Stimulated activated naive CD8-positive, alpha-beta T cell treated with anti-CD3 and anti-CD28 coated beads, Interleukin-15, Interleukin-2, amounts not matched to agents 100 ng/mL and 50 ng/mL, for 24 hours (primary cell): ENCODE measurements around the gene CTDSP2.

ENCODE experiments used
- H3K27ac Mint-ChIP-seq: one replicate; pipeline ENCODE4 v1.8.0; 2021; ENCODE audit warnings: mild to moderate bottlenecking, mixed read lengths
- H3K27me3 Mint-ChIP-seq: one replicate; pipeline ENCODE4 v1.8.0; 2021; ENCODE audit warnings: mixed read lengths
- H3K36me3 Mint-ChIP-seq: one replicate; pipeline ENCODE4 v1.8.0; 2021; ENCODE audit warnings: low read depth, mixed read lengths
- H3K4me1 Mint-ChIP-seq: one replicate; pipeline ENCODE4 v1.8.0; 2021; ENCODE audit warnings: low read depth, mixed read lengths
- H3K4me3 Mint-ChIP-seq: one replicate; pipeline ENCODE4 v1.8.0; 2021; ENCODE audit warnings: mild to moderate bottlenecking, mixed read lengths
- H3K9me3 Mint-ChIP-seq: one replicate; pipeline ENCODE4 v1.8.0; 2021; ENCODE audit warnings: mixed read lengths

The CTDSP2 gene

GRCh38 chr12:57836442-57837375, 9.8 kb downstream of the CTDSP2 start:
- H3K27ac Mint-ChIP-seq, result peak overlapping the region; percentile 88
- no peaks in the 10 kb centered on the region for H3K27me3 Mint-ChIP-seq
- peaks cover 99% of the 10 kb centered on the region for H3K4me1 Mint-ChIP-seq
- no peaks in the 10 kb centered on the region for H3K36me3 Mint-ChIP-seq
- peak overlapping the region; percentile 69 for H3K4me3 Mint-ChIP-seq
- H3K9me3 Mint-ChIP-seq, result no peaks in the 10 kb centered on the region

GRCh38 chr12:57835366-57836288, 10.9 kb downstream of the CTDSP2 start:
- Mint-ChIP-seq H3K9me3 (no peaks in the 10 kb centered on the region), H3K4me1 (peaks cover 95% of the 10 kb centered on the region), H3K27me3 (no peaks in the 10 kb centered on the region), H3K4me3 (peak overlapping the region; percentile 69), H3K36me3 (no peaks in the 10 kb centered on the region), H3K27ac (peak overlapping the region; percentile 88)

DNA sequence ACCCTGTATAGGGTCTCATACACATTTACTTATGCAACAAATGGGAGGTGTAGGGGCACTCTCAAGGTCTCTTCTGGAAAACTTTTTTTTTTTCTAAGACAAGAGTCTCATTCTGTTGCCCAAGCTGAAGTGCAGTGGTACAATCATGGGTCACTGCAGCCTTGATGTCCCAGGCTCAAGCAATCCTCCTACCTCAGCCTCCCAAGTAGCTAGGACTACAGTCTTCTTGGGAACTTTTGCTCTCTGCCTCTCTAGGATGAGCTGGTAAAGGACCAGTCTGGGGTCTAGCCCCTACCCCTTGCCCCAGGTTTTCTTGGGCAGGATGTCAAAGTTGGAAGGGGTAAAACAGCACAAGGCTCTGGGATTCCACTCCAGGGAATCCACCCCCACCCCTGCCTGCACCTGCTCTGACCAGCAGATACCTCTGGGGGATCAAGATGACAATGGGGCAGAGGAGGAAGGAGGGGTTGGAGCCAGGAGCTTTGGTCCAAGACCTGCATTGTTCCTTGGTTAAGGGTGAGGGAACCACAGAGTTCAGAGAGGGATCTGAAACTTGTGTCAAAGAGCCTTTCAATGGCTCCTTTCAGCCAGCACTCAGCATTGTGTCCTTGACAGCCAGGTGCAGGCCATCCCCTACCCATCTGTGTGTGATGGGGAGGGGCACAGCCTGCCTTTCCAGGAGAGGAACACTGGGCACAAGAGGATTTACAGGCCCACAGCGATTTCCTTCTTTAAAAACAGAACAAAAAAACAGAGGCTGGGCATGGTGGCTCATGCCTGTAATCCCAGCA, 12.2 kb downstream of the CTDSP2 start:
- no peaks in the 10 kb centered on the region for H3K36me3 Mint-ChIP-seq
- H3K27me3 Mint-ChIP-seq, result no peaks in the 10 kb centered on the region
- H3K4me1 Mint-ChIP-seq, result peaks cover 86% of the 10 kb centered on the region
- no peak overlapping the region for H3K4me3 Mint-ChIP-seq
- H3K27ac Mint-ChIP-seq, result peak overlapping the region; percentile 72
- H3K9me3 Mint-ChIP-seq, result no peaks in the 10 kb centered on the region

DNA sequence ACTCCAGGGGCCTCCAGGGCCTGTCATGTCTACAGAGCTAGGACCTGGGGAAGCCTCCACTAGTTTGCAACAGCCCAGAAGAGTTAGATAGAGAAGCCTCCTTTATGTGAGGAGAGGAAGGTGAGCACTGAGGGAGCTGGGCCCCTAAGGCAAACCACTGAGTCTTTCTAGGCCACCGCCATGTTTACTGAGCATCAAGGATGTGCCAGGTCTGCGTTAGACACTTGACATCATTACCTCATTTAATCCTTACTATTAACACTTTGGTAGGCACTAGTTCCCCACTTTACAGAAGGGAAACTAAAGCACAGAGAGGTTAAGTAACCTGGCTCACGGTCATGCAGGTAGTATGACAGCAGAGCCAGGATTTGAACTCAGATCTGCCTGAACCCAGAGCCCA, 12.9 kb downstream of the CTDSP2 start:
- Mint-ChIP-seq H3K27me3 (no peaks in the 10 kb centered on the region), H3K4me3 (no peak overlapping the region), H3K36me3 (no peaks in the 10 kb centered on the region), H3K27ac (peak overlapping the region; percentile 81), H3K4me1 (peaks cover 85% of the 10 kb centered on the region), H3K9me3 (no peaks in the 10 kb centered on the region)

DNA sequence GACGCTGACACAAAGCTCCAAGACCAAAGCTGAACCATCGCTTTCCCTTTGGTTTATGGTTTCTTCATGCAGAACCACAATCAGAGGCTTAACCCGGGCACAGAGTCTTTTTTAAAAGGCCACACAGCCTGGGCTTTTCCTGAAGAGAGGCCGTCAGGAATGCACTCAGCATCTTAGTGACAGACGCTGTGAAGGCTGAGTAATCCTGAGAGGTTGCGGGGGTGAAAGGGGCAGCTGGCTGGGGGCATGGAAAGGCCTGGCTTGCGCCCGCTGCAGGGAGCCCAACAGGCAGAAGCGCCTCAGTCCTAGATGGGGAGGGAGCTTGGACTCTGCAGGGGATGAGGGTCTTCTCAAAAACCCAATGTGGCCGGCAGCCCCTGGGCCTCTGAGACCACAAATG, 13.6 kb downstream of the CTDSP2 start:
- Mint-ChIP-seq H3K4me1 (peaks cover 78% of the 10 kb centered on the region), H3K27ac (peak overlapping the region; percentile 21), H3K36me3 (no peaks in the 10 kb centered on the region), H3K9me3 (no peaks in the 10 kb centered on the region), H3K4me3 (peak overlapping the region; percentile 23), H3K27me3 (no peaks in the 10 kb centered on the region)

- H3K27ac Mint-ChIP-seq, result no peak overlapping the region
- no peaks in the 10 kb centered on the region for H3K27me3 Mint-ChIP-seq
- no peaks in the 10 kb centered on the region for H3K9me3 Mint-ChIP-seq
- H3K36me3 Mint-ChIP-seq, result peaks cover 7% of the 10 kb centered on the region
- peaks cover 52% of the 10 kb centered on the region for H3K4me1 Mint-ChIP-seq
- H3K4me3 Mint-ChIP-seq, result no peak overlapping the region
Observed at GRCh38 chr12:57830393-57830792, 16.1 kb downstream of the CTDSP2 start.

DNA sequence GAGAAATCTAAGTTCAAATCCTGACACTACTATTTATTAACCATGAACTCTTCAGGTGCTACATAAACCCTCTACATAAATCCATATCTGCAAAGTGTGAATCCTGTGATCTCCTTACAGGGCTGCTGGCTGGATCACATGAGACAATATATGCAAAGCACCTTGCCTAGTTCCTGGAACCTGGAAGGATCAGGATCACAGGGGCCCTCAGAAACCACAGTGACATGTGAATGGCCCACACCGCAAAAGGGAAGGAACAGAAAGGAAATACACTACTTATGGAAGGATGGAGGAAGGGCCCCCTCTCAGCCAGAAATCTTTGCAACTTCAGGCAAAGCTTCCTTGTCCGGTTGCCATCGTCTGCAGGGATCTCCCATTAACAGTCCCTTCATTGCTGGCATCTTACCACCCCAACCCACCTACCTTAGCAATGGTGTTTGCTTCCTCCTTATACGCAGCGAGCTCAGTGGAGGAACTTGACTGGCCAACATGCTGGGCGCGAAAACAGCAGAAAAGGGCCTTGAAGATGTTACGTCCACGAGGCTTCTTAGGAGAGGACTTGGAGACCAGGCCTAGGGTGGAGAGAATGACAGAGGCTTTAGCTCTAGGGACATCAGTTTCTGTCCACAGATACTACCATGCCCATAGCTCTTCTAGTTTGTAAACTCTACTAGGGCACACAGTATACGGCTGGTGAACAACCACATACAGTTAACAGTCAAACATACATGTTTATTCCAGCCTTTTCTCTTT, 17.3 kb downstream of the CTDSP2 start:
- H3K9me3 Mint-ChIP-seq, result no peaks in the 10 kb centered on the region
- H3K4me3 Mint-ChIP-seq, result no peak overlapping the region
- H3K36me3 Mint-ChIP-seq, result peaks cover 11% of the 10 kb centered on the region
- no peaks in the 10 kb centered on the region for H3K27me3 Mint-ChIP-seq
- peaks cover 40% of the 10 kb centered on the region for H3K4me1 Mint-ChIP-seq
- no peak overlapping the region for H3K27ac Mint-ChIP-seq

DNA sequence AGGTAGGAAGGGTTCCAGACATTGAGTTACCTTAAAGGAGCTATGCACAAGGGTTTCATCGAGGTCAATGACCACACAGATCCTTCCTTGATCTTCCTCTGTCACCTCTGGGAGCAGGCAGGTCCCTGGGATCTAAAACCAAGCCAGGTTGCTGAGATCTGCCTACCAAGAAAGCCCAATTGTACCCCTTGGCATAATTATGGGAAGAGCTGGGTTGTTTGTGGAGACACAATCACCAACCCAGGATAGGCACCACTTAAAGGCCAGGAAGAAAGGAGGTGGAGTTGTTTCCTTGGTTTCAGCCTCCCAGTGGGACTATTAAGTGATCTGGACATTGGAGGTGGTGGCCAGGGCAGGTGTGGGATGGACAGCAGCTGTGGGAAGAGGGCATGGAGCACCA, 19.6 kb downstream of the CTDSP2 start:
- H3K9me3 Mint-ChIP-seq, result no peaks in the 10 kb centered on the region
- no peak overlapping the region for H3K4me3 Mint-ChIP-seq
- H3K36me3 Mint-ChIP-seq, result peaks cover 24% of the 10 kb centered on the region
- peaks cover 19% of the 10 kb centered on the region for H3K4me1 Mint-ChIP-seq
- no peak overlapping the region for H3K27ac Mint-ChIP-seq
- no peaks in the 10 kb centered on the region for H3K27me3 Mint-ChIP-seq

DNA sequence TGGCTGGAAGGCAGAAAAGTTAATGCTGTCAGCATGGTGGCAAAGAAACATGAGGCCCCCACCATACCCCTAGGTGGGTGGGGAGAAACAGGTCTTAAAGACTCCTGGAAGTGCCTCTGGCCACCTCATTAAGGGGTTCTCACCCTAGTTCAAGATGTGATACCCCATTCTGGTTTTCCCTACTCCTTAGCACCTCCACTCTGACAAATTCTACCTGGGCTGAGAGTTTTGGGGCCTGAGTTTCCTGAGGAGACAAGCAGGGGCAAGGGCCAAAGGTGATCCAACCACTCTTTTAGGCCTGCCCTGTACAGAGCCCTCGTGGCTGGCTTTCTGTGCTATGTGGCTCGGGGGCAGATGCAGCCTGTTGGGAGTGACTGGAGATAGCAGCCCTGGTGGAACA, 20.1 kb downstream of the CTDSP2 start:
- Mint-ChIP-seq H3K4me1 (peaks cover 13% of the 10 kb centered on the region), H3K27me3 (no peaks in the 10 kb centered on the region), H3K4me3 (no peak overlapping the region), H3K36me3 (peaks cover 24% of the 10 kb centered on the region), H3K27ac (no peak overlapping the region), H3K9me3 (no peaks in the 10 kb centered on the region)

DNA sequence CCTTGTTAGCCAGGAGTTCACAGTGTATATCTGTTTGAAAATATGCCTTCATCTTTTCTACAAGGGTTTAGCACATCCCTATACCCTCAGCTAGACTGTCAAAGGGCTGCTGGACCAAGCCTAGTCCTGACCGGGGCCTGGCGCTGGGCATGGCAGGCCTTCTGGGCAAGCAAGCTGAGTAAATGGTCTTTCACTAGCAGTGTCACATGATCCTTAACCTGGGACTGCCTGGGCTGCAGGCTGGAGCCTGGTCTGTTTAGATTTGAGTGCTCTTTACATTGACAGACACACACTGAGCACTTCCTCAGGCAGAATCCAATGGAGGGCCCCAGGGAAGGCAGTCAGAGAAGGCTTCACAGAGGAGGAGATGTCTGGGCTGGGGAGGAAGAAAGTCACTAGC, 21.1 kb downstream of the CTDSP2 start:
- Mint-ChIP-seq H3K27ac (peak overlapping the region; percentile 13), H3K4me1 (peaks cover 8% of the 10 kb centered on the region), H3K9me3 (no peaks in the 10 kb centered on the region), H3K27me3 (no peaks in the 10 kb centered on the region), H3K36me3 (peaks cover 24% of the 10 kb centered on the region), H3K4me3 (no peak overlapping the region)

DNA sequence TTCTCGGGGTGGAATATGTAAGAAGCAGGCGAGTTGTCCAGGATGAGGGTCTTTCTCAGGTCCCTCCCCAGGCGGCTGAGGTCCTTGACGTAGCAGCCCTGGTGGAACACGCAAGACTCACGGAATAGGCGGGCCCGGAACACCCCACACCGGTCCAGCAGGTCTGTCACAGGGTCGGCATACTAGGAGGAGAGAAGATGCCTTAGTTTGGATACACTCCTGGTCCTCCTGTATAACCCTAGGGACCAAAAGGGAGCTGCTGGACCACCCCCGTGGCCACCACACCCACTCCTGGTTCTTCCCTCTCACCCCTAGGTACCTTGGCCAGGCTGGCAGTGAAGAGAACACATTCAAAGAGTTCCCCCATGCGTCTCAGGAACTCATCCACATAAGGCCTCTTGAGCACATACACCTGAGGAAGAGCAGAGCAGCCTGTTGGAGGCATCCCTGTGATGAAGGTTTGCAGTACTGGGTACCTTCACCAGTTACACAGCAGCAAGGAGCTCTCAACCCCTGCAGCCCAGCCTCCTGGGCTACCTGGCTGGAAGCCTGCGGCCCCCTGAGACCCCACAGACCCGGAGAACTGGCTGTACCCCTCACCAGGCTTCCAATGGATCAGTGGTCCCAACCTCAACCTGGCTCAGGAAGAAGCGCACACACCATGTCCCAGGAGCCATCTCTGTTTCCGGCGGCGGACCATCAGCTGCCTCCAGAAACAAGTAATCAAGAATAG, 22.5 kb downstream of the CTDSP2 start:
- Mint-ChIP-seq H3K4me3 (no peak overlapping the region), H3K27me3 (no peaks in the 10 kb centered on the region), H3K36me3 (peaks cover 24% of the 10 kb centered on the region), H3K4me1 (peaks cover 3% of the 10 kb centered on the region), H3K27ac (peak overlapping the region; percentile 13), H3K9me3 (no peaks in the 10 kb centered on the region)

GRCh38 chr12:57823131-57823907, 23.2 kb downstream of the CTDSP2 start:
- no peaks in the 10 kb centered on the region for H3K4me1 Mint-ChIP-seq
- peak overlapping the region; percentile 13 for H3K27ac Mint-ChIP-seq
- peaks cover 24% of the 10 kb centered on the region for H3K36me3 Mint-ChIP-seq
- no peaks in the 10 kb centered on the region for H3K9me3 Mint-ChIP-seq
- no peaks in the 10 kb centered on the region for H3K27me3 Mint-ChIP-seq
- H3K4me3 Mint-ChIP-seq, result no peak overlapping the region
